Activated CD4-positive, alpha-beta T cell treated with anti-CD3 and anti-CD28 coated beads for 24 hours (primary cell): Measurements from ENCODE around the gene CSAG3.
"Not testable (repeated sequence)": the region's sequence is repeated elsewhere in the genome, so short reads cannot be mapped to it uniquely, and the experiment has no call there.

Experiments used
- DNase-seq, 2 donors: peaks; one replicate each; pipeline ENCODE4 v3.0.0-alpha.2; 2020; ENCODE audit warnings: low read depth in 2 of 2

CSAG3 gene

DNA sequence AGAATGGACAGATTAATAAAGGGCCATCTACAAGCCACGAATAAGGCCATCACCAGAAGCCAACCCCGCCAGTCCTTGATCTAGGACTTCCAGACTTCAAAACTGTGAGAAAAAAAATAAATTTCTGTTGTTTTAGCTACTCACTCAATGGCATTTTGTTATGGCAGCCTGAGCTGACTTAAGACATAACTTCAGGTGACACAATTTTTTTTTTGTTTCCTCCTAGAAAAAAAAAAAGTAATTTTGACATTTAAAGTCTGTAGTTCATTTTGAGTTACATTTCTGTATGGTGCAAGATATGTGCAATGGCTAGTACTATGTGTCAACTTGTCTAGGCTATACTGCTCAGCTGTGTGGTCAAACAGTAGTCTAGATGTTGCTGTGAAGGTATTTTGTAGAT lies at the start of gene CSAG3:
Gene CSAG3 (plus strand): TSS at position 301 of the 400 bp plus-strand sequence.
- not testable (repeated sequence) for DNase-seq

DNA sequence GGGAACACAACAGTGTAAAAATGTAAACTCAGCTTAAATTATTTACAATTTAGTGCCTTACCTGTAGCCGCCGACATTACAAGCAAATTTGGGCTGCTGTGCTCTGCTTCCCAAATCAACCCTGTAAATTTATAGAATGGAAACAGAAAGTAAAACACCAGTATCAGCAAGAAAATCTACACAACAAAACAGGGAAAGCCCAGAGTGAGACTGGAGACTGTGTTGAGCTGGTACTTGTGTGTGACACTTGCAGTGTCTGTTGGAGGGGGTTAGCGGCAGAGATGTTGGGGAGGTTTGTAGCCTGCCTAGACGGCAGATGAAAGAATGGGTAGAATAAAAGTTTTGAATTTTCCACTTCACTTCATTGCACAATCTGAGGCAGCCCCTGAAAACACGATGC lies 45.8 kb upstream of the CSAG3 start:
- not testable (repeated sequence) for DNase-seq

DNA sequence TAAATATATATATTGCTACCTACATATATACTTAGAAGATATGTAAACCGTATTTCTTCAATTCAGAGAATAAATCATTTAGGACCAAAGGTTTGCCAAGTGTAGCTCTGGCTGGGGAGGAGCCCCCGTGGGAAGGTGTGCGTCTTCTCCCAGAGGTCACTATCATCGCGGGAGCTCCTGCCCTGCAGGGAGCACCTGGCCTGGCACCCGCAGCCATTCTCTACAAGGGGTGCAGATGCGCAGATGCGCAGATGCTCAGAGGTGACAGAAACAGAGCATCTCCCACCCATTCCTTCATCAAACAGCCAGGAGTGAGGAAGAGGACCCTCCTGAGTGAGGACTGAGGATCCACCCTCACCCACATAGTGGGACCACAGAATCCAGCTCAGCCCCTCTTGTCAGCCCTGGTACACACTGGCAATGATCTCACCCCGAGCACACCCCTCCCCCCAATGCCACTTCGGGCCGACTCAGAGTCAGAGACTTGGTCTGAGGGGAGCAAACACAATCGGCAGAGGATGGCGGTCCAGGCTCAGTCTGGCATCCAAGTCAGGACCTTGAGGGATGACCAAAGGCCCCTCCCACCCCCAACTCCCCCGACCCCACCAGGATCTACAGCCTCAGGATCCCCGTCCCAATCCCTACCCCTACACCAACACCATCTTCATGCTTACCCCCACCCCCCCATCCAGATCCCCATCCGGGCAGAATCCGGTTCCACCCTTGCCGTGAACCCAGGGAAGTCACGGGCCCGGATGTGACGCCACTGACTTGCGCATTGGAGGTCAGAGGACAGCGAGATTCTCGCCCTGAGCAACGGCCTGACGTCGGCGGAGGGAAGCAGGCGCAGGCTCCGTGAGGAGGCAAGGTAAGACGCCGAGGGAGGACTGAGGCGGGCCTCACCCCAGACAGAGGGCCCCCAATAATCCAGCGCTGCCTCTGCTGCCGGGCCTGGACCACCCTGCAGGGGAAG lies 44.9 kb upstream of the CSAG3 start, which contains the start of gene MAGEA2B:
Gene MAGEA2B (plus strand): TSS at position 814 of the 973 bp plus-strand sequence. CDS start 2,479 bp downstream, outside the sequence.
- DNase-seq: not testable (repeated sequence)

DNA sequence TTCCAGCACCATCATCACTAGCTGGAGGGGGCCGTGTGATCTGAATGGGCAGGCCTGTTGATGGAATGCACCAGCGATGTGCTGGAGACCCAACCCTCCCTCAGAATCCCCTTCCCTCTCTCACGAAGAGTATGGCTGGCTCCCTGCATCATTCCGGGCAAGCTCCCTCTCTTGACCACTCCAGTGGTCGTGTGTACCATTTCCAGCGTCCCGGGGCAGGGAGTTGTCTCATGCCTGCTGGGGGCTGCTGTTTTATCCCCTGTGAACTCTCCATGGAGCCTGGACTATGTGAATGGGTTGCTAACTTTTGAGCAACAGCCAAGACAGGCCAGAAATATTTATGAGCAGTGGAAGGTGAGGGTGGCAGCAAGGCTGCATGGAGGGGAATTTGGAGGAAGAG lies 33.6 kb upstream of the CSAG3 start:
- DNase-seq: no peak

DNA sequence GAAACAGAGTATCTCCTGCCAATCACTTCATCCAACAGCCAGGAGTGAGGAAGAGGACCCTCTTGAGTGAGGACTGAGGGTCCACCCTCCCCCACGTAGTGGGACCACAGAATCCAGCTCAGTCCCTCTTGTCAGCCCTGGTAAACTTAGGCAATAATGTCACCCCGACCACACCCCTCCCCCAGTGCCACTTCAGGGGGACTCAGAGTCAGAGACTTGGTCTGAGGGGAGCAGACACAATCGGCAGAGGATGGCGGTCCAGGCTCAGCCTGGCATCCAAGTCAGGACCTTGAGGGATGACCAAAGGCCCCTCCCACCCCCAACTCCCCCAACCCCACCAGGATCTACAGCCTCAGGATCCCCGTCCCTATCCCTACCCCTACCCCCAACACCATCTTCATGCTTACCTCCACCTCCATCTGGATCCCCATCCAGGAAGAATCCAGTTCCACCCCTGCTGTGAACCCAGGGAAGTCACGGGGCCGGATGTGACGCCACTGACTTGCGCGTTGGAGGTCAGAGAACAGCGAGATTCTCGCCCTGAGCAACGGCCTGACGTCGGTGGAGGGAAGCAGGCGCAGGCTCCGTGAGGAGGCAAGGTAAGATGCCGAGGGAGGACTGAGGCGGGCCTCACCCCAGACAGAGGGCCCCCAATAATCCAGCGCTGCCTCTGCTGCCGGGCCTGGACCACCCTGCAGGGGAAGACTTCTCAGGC lies 25.6 kb upstream of the CSAG3 start, which contains the start of the genes CSAG1 and MAGEA12:
Gene CSAG1 (minus strand): TSS at position 461 of the 715 bp plus-strand sequence. CDS start 1,261 bp downstream, outside the sequence.
Gene MAGEA12 (plus strand): TSS at position 497 of the 715 bp plus-strand sequence. CDS start 2,405 bp downstream, outside the sequence.
- DNase-seq: no peak

DNA sequence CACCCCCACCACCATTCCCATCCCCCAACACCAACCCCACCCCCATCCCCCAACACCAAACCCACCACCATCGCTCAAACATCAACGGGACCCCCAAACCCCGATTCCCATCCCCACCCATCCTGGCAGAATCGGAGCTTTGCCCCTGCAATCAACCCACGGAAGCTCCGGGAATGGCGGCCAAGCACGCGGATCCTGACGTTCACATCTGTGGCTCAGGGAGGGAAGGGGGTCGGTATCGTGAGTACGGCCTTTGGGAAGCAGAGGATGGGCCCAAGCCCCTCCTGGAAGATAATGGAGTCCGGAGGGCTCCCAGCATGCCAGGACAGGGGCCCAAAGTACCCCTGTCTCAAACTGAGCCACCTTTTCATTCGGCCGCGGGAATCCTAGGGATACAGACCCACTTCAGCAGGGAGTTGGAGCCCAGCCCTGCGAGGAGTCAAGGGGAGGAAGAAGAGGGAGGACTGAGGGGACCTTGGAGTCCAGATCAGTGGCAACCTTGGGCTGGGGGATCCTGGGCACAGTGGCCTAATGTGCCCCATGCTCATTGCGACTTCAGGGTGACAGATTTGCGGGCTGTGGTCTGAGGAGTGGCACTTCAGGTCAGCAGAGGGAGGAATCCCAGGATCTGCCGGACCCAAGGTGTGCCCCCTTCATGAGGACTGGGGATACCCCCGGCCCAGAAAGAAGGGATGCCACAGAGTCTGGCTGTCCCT lies 24.7 kb upstream of the CSAG3 start:
- not testable (repeated sequence) for DNase-seq

DNA sequence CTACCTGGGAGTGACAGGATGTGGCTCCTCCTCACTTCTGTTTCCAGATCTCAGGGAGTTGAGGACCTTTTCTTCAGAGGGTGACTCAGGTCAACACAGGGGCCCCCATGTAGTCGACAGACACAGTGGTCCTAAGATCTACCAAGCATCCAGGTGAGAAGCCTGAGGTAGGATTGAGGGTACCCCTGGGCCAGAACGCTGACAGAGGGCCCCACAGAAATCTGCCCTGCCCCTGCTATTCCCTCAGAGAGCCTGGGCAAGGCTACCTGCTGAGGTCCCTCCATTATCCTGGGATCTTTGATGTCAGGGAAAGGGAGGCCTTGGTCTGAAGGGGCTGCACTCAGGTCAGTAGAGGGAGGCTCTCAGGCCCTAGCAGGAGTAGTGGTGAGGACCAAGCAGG lies 23.9 kb upstream of the CSAG3 start:
- no peak for DNase-seq

DNA sequence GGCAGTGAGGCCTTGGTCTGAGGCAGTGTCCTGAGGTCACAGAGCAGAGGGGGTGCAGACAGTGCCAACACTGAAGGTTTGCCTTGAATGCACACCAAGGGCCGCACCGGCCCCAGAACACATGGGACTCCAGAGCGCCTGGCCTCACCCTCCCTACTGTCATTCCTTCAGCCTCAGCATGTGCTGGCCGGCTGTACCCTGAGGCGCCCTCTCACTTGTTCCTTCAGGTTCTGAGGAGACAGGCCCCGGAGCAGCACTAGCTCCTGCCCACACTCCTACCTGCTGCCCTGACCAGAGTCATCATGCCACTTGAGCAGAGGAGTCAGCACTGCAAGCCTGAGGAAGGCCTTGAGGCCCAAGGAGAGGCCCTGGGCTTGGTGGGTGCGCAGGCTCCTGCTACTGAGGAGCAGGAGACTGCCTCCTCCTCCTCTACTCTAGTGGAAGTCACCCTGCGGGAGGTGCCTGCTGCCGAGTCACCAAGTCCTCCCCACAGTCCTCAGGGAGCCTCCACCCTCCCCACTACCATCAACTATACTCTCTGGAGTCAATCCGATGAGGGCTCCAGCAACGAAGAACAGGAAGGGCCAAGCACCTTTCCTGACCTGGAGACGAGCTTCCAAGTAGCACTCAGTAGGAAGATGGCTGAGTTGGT lies 23.0 kb upstream of the CSAG3 start:
- DNase-seq: no peak

DNA sequence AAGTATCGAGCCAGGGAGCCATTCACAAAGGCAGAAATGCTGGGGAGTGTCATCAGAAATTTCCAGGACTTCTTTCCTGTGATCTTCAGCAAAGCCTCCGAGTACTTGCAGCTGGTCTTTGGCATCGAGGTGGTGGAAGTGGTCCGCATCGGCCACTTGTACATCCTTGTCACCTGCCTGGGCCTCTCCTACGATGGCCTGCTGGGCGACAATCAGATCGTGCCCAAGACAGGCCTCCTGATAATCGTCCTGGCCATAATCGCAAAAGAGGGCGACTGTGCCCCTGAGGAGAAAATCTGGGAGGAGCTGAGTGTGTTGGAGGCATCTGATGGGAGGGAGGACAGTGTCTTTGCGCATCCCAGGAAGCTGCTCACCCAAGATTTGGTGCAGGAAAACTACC lies 22.5 kb upstream of the CSAG3 start:
- DNase-seq: not testable (repeated sequence)

DNA sequence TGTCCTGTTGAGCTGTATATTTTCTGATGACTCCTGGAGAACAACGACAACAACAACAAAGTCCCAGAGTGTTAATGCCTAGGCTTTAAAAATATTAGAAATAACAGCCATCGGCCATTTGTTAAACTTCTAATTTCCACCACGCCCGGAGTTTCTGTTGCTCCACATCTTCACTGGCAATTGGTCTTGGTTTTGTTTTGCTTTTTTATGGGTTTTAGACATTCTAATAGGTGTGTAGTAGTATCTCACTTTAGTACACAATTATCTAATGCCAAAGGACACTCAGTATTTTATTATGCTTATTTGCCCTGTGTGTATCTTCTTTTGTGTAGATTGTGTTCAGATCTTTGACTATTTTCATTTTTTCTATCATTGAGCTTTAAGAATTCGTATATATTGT lies 20.5 kb upstream of the CSAG3 start:
- DNase-seq: no peak

DNA sequence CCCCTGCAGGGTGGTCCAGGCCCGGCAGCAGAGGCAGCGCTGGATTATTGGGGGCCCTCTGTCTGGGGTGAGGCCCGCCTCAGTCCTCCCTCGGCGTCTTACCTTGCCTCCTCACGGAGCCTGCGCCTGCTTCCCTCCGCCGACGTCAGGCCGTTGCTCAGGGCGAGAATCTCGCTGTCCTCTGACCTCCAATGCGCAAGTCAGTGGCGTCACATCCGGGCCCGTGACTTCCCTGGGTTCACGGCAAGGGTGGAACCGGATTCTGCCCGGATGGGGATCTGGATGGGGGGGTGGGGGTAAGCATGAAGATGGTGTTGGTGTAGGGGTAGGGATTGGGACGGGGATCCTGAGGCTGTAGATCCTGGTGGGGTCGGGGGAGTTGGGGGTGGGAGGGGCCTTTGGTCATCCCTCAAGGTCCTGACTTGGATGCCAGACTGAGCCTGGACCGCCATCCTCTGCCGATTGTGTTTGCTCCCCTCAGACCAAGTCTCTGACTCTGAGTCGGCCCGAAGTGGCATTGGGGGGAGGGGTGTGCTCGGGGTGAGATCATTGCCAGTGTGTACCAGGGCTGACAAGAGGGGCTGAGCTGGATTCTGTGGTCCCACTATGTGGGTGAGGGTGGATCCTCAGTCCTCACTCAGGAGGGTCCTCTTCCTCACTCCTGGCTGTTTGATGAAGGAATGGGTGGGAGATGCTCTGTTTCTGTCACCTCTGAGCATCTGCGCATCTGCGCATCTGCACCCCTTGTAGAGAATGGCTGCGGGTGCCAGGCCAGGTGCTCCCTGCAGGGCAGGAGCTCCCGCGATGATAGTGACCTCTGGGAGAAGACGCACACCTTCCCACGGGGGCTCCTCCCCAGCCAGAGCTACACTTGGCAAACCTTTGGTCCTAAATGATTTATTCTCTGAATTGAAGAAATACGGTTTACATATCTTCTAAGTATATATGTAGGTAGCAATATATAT lies 5.0 kb upstream of the CSAG3 start, which contains the start of gene MAGEA2:
Gene MAGEA2 (minus strand): TSS at position 157 of the 965 bp plus-strand sequence. CDS start 2,479 bp downstream, outside the sequence.
- not testable (repeated sequence) for DNase-seq

DNA sequence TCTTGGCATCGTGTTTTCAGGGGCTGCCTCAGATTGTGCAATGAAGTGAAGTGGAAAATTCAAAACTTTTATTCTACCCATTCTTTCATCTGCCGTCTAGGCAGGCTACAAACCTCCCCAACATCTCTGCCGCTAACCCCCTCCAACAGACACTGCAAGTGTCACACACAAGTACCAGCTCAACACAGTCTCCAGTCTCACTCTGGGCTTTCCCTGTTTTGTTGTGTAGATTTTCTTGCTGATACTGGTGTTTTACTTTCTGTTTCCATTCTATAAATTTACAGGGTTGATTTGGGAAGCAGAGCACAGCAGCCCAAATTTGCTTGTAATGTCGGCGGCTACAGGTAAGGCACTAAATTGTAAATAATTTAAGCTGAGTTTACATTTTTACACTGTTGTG lies 4.1 kb upstream of the CSAG3 start:
- DNase-seq: not testable (repeated sequence)

DNA sequence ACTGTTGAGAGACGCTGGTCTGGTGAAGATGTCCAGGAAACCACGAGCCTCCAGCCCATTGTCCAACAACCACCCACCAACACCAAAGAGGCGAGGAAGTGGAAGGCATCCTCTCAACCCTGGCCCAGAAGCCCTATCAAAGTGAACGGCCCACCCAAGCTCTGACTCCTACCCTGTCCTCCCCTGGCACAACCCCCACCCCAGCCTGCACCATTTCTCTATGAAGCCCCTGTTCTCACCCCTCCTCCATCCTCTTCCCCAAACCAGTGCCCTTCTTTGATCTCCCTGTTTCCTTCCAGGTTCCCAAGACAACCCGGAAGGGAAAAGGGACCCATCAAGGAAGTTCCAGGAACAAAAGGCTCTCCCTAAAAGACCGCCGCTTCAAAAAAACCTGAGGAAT lies 526 bp downstream of the CSAG3 start:
- DNase-seq: not testable (repeated sequence)

DNA sequence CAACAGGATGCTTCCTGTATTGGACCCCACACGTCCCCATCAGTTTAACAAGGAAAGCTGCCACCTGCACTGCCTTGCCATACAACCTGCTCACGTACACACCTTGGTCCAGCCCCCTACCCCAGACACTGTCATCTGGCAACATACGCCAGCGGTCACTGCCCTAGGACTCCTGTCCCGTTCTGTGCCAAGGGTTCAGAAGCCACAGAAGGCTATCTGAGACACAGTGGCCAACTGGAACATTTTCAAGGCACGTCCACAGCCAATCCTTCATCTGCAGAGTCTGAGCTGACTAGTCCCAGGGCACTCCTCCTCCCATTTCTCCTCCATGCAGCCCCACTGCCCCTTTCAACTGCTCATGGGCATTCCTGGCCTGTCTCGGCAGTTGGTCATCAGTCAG lies 2.6 kb downstream of the CSAG3 start:
- not testable (repeated sequence) for DNase-seq

DNA sequence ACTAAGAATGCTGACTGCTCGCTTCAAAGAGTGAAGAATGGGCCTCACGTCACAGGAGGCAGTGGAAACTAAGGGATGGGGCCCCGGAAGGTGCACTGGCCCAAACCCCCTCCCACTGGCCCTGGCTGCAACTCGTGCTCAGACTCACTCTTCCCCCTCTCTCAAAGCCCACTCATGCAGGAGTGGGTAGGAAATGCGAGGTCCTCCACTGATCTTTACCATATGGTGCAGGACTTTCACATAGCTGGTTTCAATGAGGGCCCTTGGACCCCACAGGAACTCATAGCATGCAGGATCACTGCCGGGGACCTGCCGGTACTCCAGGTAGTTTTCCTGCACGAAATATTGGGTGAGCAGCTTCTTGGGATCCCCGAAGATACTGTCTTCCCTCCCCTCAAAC lies 7.5 kb downstream of the CSAG3 start:
- not testable (repeated sequence) for DNase-seq

DNA sequence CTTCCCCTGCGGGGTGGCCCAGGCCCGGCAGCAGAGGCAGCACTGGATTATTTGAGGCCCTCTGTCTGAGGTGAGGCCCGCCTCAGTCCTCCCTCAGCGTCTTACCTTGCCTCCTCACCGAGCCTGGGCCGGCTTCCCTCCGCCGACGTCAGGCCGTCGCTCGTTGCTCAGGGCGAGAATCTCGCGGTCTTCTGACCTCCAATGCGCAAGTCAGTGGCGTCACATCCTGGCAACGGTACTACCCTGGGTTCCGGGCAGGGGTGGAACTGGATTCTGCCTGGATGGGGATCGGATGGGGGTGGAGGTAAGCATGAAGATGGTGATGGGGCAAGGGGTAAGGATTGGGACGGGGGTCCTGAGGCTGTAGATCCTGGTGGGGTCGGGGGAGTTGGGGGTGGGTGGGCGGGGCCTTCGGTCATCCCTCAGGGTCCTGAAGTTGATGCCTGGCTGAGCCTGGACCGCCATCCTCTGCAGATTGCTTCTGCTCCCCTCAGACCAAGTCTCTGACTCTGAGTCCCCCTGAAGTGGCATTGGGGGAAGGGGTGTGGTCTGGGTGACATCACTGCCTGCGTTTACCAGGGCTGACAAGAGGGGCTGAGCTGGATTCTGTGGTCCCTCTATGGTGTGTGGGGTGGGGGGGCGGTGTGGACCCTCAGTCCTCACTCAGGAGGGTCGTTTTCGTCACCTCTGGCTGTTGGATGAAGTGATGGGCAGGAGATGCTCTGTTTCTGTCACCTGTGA lies 10.7 kb downstream of the CSAG3 start, which contains the start of gene MAGEA6:
Gene MAGEA6 (minus strand): TSS at position 141 of the 741 bp plus-strand sequence. CDS start 2,039 bp downstream, outside the sequence.
- DNase-seq: not testable (repeated sequence)

DNA sequence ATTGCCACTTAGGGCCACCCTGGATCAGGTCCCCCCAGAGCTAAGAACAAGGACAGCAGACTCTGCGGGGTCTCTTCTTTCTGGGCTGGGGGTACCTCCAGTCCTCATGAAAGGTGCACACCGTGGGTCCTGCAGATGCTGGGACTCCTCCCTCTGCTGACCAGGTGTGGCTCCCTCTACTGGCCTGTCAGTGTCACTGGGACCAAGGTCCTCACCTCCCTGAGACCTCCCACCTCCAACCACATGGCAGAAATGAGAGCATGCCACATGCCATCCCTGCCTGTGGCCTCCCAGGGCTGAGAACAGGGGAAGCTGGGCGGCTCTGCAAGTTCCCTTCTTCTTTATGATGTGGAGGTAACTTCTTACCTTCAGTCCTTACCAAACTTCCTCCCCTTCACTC lies 28.0 kb downstream of the CSAG3 start:
- DNase-seq: not testable (repeated sequence)

DNA sequence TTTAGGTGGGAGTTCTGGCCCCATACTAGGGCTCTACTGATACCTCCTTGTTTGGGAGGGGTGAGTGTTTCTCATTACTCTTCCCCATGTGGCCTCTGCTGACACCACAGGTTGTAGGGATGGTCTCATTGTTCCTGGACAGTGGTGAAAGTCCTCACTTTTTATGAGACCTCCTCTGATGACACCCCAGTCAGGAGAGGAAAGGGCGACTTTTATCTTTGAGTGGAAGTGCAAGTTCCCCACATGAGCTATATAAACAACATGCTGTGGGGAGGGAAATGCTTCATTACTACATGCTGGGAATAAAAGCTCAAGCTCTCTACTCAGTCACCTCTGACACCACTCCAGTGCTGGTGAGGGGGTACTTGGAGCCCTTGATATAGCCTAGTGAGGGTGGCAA lies 39.9 kb downstream of the CSAG3 start:
- no peak for DNase-seq

DNA sequence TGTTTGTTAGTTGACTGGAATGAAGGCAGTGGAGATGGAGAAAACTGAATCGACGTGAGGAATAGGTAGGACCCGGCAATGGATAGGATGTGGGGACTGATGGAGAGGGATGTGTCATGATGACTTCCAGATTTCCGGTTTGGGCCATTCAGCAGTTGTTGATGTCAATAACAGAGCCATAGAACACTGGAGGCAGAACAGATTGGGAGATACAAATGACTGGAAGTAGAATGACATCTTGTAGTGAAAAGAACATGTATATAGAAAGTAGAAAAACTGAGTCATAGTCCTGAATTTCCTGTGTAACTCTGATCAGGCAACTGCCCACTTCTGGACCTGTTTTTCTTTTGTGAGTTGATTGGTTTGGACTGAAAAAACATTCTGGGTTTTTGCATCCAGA lies 47.0 kb downstream of the CSAG3 start:
- no peak for DNase-seq
